ENCODE results near the gene HLA-E.
"Not testable (repeated sequence)": the region's sequence is repeated elsewhere in the genome, so short reads cannot be mapped to it uniquely, and the experiment has no call there.

Gene HLA-E

DNA sequence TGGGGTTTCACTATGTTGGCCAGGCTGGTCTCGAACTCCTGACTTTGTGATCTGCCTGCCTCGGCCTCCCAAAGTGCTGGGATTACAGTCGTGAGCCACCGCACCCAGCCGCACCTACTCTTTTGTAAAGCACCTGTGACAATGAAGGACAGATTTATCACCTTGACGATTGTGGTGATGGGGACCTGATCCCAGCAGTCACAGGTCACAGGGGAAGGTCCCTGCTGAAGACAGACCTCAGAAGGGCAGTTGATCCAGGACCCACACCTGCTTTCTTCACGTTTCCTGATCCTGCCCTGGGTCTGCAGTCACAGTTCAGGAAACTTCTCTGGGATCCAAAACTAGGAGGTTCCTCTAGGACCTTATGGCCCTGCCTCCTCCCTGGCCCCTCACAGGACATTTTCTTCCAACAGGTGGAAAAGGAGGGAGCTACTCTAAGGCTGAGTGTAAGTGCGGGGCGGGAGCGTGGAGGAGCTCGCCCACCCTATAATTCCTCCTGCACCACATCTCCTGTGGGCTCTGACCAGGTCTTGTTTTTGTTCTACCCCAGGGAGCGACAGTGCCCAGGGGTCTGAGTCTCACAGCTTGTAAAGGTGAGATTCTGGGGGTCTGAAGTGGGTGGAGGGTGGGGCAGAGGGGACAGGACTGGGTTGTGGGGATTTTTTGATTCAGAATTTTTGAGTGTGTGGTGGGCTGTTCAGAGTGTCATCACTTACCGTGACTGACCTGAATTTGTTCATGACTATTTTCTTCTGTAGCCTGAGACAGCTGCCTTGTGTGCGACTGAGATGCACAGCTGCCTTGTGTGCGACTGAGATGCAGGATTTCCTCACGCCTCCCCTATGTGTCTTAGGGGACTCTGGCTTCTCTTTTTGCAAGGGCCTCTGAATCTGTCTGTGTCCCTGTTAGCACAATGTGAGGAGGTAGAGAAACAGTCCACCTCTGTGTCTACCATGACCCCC lies 3.0 kb downstream of the HLA-E start:
- peaks cover 70% of the 10 kb centered on the region for H3K36me3 Mint-ChIP-seq

DNA sequence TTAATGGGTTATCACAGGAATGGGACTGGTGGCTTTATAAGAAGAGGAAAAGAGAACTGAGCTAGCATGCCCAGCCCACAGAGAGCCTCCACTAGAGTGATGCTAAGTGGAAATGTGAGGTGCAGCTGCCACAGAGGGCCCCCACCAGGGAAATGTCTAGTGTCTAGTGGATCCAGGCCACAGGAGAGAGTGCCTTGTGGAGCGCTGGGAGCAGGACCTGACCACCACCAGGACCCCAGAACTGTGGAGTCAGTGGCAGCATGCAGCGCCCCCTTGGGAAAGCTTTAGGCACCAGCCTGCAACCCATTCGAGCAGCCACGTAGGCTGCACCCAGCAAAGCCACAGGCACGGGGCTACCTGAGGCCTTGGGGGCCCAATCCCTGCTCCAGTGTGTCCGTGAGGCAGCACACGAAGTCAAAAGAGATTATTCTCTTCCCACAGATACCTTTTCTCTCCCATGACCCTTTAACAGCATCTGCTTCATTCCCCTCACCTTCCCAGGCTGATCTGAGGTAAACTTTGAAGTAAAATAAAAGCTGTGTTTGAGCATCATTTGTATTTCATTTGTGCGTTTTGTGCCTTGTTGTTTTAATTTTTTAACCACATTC lies 4.4 kb downstream of the HLA-E start:
- DNase-seq (ENCODE audit: low spot score in 2 of 2) (no peak), ATAC-seq (no peak)
- Mint-ChIP-seq H3K27ac (peak overlapping the region; percentile 98), H3K36me3 (peaks cover 70% of the 10 kb centered on the region), H3K9me3 (no peaks in the 10 kb centered on the region), H3K4me3 (peak overlapping the region; percentile 96), H3K4me1 (peaks cover 85% of the 10 kb centered on the region)

More for the DNA sequence above, 3.0 kb downstream of the HLA-E start:
- Mint-ChIP-seq H3K4me3 (peak overlapping the region; percentile 96), H3K9me3 (no peaks in the 10 kb centered on the region), H3K27ac (peak overlapping the region; percentile 98), H3K4me1 (peaks cover 82% of the 10 kb centered on the region)
- ATAC-seq (peak; percentile 11), DNase-seq (ENCODE audit: low spot score in 2 of 2) (peak in 1 of 2 donors; percentile 53)

DNA sequence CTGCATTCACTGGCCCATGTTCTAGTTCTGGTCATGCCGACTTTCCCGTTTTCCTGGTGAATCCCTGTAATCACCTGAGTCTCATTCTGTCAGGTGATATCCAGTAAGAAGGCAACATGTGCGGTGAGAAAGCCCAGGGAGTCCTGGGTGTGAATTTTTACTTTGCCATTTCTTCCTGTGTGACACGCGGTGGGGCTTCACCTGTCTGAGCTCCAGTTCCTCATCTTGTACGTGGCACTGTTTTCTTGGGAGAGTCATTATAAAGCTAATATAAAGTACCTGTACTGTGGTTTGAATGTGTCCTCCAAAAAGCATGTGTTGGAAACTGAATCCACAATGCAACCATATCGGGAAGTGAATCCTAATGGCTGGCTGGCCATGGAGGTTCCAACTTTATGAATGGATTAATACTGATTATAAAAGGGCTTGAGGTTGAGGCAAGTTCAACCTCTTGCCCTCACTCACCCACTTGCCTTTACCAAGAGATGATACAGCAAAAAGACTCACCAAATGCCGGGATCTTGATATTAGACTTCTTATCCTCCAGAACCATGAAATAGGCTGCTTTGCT lies 5.1 kb downstream of the HLA-E start:
- peaks cover 80% of the 10 kb centered on the region for H3K4me1 Mint-ChIP-seq
- DNase-seq (ENCODE audit: low spot score in 2 of 2) (no peak), ATAC-seq (no peak)
- H3K4me3 Mint-ChIP-seq, result peak overlapping the region; percentile 96
- no peaks in the 10 kb centered on the region for H3K9me3 Mint-ChIP-seq
- peak overlapping the region; percentile 98 for H3K27ac Mint-ChIP-seq
- H3K36me3 Mint-ChIP-seq, result peaks cover 63% of the 10 kb centered on the region

DNA sequence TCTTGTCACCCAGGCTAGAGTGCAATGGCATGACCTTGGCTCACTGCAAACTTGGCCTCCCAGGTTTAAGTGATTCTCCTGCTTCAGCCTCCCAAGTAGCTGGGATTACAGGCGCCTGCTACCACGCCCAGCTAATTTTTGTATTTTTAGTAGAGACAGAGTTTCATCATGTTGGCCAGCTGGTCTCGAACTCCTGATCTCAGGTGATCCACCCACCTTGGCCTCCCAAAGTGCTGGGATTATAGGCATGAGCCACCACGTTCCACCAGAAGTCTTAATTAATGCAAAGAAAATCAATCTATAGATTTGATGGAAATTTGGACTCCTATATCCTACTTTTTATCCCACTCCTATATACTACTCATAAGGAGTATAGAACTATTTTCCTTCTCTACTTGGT lies 5.8 kb downstream of the HLA-E start:
- H3K4me3 Mint-ChIP-seq, result peak overlapping the region; percentile 96
- not testable (repeated sequence) for H3K9me3 Mint-ChIP-seq; DNase-seq (ENCODE audit: low spot score in 2 of 2); ATAC-seq
- peaks cover 56% of the 10 kb centered on the region for H3K36me3 Mint-ChIP-seq
- H3K27ac Mint-ChIP-seq, result peak overlapping the region; percentile 98
- H3K4me1 Mint-ChIP-seq, result peaks cover 78% of the 10 kb centered on the region

DNA sequence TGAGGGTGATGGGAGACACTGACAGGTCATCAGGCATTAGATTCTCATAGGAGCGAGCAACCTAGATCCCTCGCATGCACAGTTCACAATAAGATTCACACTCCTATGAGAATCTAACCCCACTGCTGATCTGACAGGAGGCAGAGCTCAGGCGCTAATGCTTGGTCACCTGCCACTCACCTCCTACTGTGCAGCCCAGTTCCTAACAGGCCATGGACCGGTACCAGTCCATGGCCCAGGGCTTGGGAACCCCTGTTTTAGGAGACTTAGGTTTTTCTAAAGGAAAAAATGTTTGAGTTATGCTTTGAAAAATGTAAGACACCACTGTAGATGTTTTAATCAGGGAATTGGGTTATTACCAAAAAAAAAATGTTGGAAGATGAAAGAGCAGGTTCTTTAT lies 6.7 kb downstream of the HLA-E start:
- peak overlapping the region; percentile 28 for H3K4me3 Mint-ChIP-seq
- peaks cover 47% of the 10 kb centered on the region for H3K36me3 Mint-ChIP-seq
- peak overlapping the region; percentile 98 for H3K27ac Mint-ChIP-seq
- DNase-seq (ENCODE audit: low spot score in 2 of 2), result no peak
- no peak for ATAC-seq
- no peaks in the 10 kb centered on the region for H3K9me3 Mint-ChIP-seq
- peaks cover 78% of the 10 kb centered on the region for H3K4me1 Mint-ChIP-seq

DNA sequence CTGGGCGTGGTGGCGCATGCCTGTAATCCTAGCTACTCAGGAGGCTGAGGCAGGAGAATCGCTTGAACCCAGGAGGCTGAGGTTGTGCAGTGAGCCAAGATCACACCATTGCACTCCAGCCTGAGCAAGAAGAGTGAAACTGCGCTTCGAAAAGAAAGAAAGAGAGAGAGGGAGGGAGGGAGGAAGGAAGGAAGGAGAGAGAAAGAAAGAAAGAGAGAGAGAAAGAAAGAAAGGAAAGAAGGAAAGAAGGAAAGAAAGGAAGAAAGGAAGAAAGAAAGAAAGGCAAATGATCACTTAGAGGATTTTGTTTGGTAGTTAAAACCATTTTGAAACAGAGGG lies 7.9 kb downstream of the HLA-E start:
- not testable (repeated sequence) for H3K4me3 Mint-ChIP-seq; ATAC-seq; DNase-seq (ENCODE audit: low spot score in 2 of 2); H3K9me3 Mint-ChIP-seq
- Mint-ChIP-seq H3K36me3 (peaks cover 35% of the 10 kb centered on the region), H3K4me1 (peaks cover 69% of the 10 kb centered on the region), H3K27ac (peak overlapping the region; percentile 98)

DNA sequence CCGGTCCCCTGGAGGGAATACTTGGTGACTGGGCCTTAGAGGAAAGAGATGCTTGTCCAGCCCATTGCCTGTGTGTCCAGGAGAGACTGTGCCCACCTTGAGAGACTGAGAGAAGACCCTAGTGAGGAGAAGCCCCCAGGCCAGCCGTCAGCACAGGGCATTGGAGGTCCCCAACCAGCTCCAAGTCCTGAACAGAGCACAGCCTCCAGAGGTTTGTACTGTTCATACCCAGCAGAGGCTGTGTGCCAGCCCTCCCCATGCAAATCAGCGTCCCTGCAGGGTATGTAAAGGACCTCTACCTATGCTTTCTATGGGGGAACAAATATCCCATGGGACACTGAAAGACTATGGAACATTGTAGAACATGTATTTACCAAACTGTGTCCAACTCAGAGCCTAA lies 8.4 kb downstream of the HLA-E start:
- H3K4me1 Mint-ChIP-seq, result peaks cover 64% of the 10 kb centered on the region
- H3K4me3 Mint-ChIP-seq, result no peak overlapping the region
- peaks cover 30% of the 10 kb centered on the region for H3K36me3 Mint-ChIP-seq
- H3K27ac Mint-ChIP-seq, result peak overlapping the region; percentile 98
- H3K9me3 Mint-ChIP-seq, result no peaks in the 10 kb centered on the region
- ATAC-seq, result no peak
- no peak for DNase-seq (ENCODE audit: low spot score in 2 of 2)

DNA sequence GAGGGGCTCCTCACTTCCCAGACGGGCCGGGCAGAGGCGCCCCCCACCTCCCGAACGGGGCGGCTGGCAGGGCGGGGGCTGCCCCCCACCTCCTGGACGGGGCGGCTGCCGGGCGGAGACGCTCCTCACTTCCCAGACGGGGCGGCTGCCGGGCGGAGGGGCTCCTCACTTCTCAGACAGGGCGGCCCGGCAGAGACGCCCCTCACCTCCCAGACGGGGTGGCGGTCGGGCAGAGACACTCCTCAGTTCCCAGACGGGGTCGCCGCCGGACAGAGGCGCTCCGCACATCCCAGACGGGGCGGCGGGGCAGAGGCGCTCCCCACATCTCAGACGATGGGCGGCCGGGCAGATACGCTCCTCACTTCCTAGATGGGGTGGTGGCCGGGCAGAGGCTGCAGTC lies 9.4 kb downstream of the HLA-E start:
- DNase-seq (ENCODE audit: low spot score in 2 of 2); H3K4me3 Mint-ChIP-seq; ATAC-seq; H3K27ac Mint-ChIP-seq; H3K9me3 Mint-ChIP-seq: not testable (repeated sequence)
- H3K36me3 Mint-ChIP-seq, result peaks cover 20% of the 10 kb centered on the region
- peaks cover 54% of the 10 kb centered on the region for H3K4me1 Mint-ChIP-seq

DNA sequence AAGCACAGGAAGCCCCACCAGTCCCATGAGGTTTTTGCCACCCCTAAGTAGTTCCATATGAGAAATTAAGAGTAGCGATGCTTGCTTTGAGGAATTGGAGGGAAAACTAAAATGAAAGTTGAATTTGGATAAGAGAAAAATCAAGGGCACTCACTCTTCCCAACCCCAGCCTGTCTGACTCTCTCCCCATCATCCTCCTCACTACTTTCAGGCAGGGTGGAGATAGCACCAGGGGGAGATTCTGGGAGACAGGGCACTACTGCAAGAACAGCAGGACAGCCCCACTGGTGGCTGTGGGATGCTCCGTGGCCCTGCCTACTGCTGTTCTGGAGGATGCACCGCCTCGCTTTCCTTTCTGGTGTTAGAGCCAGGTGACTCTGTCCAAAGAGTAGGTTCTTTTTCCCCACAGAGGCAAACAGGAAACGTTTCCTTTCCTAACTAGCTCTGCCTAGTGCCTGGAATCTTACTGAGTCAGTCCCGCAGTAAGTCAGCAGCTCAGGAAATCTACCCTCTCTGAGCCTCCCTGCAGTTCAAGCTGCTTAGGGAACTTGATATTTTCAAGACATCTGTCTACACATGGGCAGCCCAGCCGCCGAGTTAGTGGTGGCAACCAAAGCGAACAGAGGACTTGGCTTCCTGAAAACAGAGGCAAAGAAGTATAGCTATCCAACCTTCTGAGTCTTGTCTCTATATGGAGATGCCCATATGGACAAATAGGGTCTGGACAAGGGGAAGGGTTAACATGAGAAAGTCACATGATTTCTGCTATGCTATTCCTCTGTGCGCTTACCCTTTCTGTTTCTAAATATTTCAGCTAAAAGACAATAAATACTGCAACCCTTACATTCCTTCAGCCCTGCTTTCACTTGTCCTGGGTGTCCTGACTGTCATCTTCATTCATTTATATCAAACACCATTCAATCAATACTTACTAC lies 11.4 kb downstream of the HLA-E start:
- no peaks in the 10 kb centered on the region for H3K9me3 Mint-ChIP-seq
- no peak for DNase-seq (ENCODE audit: low spot score in 2 of 2)
- peaks cover 38% of the 10 kb centered on the region for H3K4me1 Mint-ChIP-seq
- peak overlapping the region; percentile 40 for H3K27ac Mint-ChIP-seq
- H3K4me3 Mint-ChIP-seq, result peak overlapping the region; percentile 51
- peaks cover under 1% of the 10 kb centered on the region for H3K36me3 Mint-ChIP-seq
- peak; percentile 17 for ATAC-seq

DNA sequence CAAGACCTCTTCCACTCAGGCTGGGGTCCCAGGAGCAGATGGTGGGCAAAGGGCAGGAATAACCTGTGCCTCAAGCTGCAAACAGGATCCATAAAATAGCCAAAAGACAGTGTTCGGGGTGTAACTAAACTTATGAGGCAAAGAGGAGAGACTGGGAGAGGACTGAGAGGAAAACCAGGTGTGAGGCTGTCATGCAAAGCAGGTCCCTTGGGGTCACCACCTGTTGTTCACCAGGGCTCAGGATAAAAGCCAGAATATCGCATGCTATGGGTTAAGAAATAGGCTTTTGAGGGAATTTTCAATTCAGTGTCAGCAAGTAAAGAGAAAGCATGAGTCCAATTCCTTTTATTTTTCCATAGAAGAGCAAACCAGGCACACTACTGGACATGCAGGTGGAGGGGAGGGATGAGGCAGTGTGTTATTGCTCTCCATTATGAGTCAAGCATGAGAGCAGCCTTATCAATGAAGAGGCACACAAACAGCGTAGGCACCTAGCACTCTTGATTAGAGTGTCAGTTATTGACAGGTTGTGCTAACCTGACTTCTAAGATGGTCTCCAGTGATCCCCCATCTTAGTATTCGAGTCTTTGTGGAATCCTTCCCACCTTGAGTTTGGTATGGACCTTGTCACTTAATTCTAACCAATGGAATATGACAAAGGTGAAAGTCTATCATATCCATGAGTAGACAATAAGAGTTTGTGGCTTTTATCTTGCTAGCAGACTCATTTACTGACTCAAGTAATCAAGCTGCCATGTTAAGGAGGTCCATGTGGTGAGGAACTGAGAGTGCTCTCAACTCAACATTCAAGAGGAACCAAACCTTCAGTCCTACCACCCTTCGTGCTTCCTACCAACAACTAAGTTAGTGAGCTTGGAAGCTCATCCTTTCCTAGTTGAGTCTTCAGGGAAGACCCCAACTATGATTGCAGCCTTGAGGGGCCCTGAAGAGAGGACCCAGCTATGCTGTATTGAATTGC lies 18.8 kb downstream of the HLA-E start:
- DNase-seq (ENCODE audit: low spot score in 2 of 2), result no peak
- Mint-ChIP-seq H3K4me1 (peaks cover 41% of the 10 kb centered on the region), H3K36me3 (peaks cover 7% of the 10 kb centered on the region), H3K9me3 (no peaks in the 10 kb centered on the region), H3K27ac (peak overlapping the region; percentile 77), H3K4me3 (peak overlapping the region; percentile 47)
- ATAC-seq, result peak; percentile 74

DNA sequence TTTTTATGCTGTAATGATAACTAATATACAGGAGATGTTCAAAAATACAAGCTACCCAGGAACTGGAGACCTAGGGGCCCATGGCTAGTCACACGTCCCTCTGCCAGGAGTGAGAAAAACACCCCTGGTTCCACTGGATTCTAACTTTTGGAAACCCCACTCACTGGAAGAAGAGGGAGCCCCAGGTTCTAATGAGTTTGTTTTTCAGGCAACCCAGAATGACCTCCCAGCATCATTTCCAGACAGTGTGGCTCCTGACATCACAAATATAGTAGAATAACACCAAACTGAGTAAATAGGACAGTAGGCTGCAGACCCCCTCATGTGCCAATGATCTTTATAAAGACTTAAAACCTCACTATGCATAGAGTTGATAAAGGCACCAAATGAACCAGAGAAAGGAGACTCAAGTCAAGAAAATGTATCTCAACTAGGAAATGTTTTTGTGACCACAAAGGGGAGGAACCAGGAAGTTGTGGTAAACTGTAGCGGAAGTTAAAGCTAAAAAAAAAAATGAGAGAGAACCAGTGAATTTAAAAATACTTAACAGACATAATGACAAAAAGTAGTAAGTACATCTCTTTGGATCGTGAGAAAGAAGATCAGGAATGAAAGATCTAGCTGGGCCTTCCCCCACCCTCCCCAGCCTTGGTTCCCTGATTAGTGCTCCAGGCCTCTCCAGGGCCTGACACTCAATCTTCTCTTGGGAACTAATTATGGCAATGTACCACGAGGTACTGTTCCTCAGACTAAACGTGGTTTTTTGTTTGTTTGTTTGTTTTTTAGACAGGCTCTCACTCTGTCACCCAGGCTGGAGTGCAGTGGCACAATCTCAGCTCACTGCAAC lies 19.8 kb downstream of the HLA-E start:
- Mint-ChIP-seq H3K9me3 (no peaks in the 10 kb centered on the region), H3K4me3 (peak overlapping the region; percentile 47), H3K27ac (peak overlapping the region; percentile 77), H3K36me3 (peaks cover 7% of the 10 kb centered on the region), H3K4me1 (peaks cover 41% of the 10 kb centered on the region)
- ATAC-seq (peak; percentile 88), DNase-seq (ENCODE audit: low spot score in 2 of 2) (no peak)

DNA sequence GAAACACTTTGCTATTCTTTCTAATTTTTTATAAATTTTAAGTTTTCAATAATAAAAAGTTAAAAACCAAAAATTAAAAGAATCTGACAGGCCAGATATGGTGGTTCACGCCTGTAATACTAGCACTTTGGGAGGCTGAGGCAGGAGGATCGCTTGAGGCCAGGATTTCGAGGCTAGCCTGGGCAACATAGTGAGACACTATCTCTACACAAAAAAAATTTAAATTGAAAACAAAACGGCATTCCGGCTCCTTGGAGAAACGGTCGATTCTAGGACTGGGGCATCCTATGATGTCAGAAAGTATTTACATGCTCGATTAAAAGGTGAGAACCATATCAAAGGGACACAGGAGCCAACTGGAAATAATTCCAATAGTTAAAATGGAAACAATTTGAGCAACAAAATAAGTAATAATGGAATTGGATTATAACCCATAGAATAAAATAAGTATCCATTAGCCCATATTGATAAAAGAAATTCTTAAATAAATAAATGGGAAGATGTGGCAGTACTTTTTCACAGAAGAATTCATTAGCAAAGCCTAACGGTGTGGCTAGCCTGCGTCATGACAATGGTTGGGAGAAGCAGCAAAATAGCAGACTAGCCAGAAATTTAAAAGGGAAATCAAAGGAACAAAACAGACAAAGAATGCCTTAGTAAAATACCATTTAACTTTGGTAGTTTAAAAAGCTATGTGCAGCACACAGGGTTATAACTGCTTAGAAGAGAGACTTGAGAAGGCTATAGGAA lies 21.3 kb downstream of the HLA-E start:
- H3K4me3 Mint-ChIP-seq, result no peak overlapping the region
- no peaks in the 10 kb centered on the region for H3K9me3 Mint-ChIP-seq
- no peak overlapping the region for H3K27ac Mint-ChIP-seq
- H3K36me3 Mint-ChIP-seq, result peaks cover 12% of the 10 kb centered on the region
- peaks cover 53% of the 10 kb centered on the region for H3K4me1 Mint-ChIP-seq
- no peak for DNase-seq (ENCODE audit: low spot score in 2 of 2)
- no peak for ATAC-seq

DNA sequence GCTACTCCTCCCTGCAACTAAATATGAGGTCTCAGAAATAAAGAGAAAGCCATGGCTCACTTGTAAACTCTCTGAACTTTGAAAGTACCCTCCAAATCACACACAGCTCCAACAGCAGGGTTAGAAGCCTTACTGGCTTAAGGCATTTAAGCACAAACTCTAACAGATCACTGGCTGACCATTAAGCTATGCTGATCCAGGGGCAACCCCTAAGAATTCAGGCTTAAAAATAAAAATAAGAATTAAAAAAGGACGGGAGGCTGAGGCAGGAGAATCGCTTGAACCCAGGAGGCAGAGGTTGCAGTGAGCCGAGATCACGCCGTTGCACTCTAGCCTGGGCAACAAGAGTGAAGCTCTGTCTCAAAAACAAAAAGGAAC lies 21.8 kb downstream of the HLA-E start:
- DNase-seq (ENCODE audit: low spot score in 2 of 2) (no peak), ATAC-seq (no peak)
- no peaks in the 10 kb centered on the region for H3K9me3 Mint-ChIP-seq
- peaks cover 14% of the 10 kb centered on the region for H3K36me3 Mint-ChIP-seq
- H3K4me1 Mint-ChIP-seq, result peaks cover 54% of the 10 kb centered on the region
- no peak overlapping the region for H3K4me3 Mint-ChIP-seq
- H3K27ac Mint-ChIP-seq, result peak overlapping the region; percentile 60
